HepG2 (cell line): ENCODE results near the gene AIP. TPM values are rescaled to one million over a fixed set of nuclear protein-coding genes. Genes with fewer than 3 reads are reported as not detected.

Source experiments
- ATRX ChIP-seq: sonication (generic); formaldehyde crosslinking; IDR thresholded peaks from 2 replicates; pipeline ENCODE4 v1.4.0; 2020; ENCODE audit warnings: missing genetic modification reagents, borderline replicate concordance
- BCLAF1 ChIP-seq: fragments of 450-650 bp; IDR thresholded peaks from 2 replicates; pipeline ENCODE4 v1.6.1; 2017; ENCODE audit warnings: mild to moderate bottlenecking
- BHLHE40 ChIP-seq: IDR thresholded peaks from 2 replicates; pipeline ENCODE4 v1.6.1; 2011; ENCODE audit warnings: low read length, improper control_type of control experiment
- BRCA1 ChIP-seq: sonication (generic); formaldehyde crosslinking; IDR thresholded peaks from 2 replicates; pipeline ENCODE4 v1.4.0; 2020; ENCODE audit warnings: missing genetic modification reagents
- CENPT ChIP-seq: sonication (generic); formaldehyde crosslinking; IDR thresholded peaks from 2 replicates; pipeline ENCODE4 v1.8.0; 2022; ENCODE audit warnings: low read depth, mild to moderate bottlenecking, moderate library complexity, missing genetic modification reagents
- FOXK1 ChIP-seq: sonication (generic); formaldehyde crosslinking; IDR thresholded peaks from 2 replicates; pipeline ENCODE4 v1.4.0; 2020; ENCODE audit warnings: low read depth, missing genetic modification reagents, borderline replicate concordance
- ISX ChIP-seq: sonication (generic); formaldehyde crosslinking; conservative IDR thresholded peaks from 2 replicates; pipeline ENCODE4 v1.5.0; 2020; ENCODE audit warnings: missing genetic modification reagents
- JUN ChIP-seq: sonication (generic); formaldehyde crosslinking; IDR thresholded peaks from 2 replicates; pipeline ENCODE4 v1.4.0; 2020; ENCODE audit warnings: mild to moderate bottlenecking, missing genetic modification reagents
- NKX3-1 ChIP-seq: sonication (generic); formaldehyde crosslinking; IDR thresholded peaks from 2 replicates; pipeline ENCODE4 v1.5.0; 2020; ENCODE audit warnings: missing genetic modification reagents
- RXRA ChIP-seq: sonication (generic); formaldehyde crosslinking; IDR thresholded peaks from 2 replicates; pipeline ENCODE4 v1.5.1; 2020; ENCODE audit warnings: missing genetic modification reagents
- SIX4 ChIP-seq: sonication (generic); formaldehyde crosslinking; IDR thresholded peaks from 2 replicates; pipeline ENCODE4 v1.4.0; 2020; ENCODE audit warnings: missing genetic modification reagents
- SNRNP70 ChIP-seq: fragments of 200-400 bp; formaldehyde crosslinking; IDR thresholded peaks from 2 replicates; pipeline ENCODE4 v1.6.1; 2017; ENCODE audit warnings: mild to moderate bottlenecking, low read depth, low read length, moderate library complexity
- TARDBP ChIP-seq: sonication (generic); formaldehyde crosslinking; IDR thresholded peaks from 2 replicates; pipeline ENCODE4 v1.8.0; 2022; ENCODE audit warnings: mild to moderate bottlenecking, missing genetic modification reagents
- ZBTB46 ChIP-seq: sonication (generic); formaldehyde crosslinking; IDR thresholded peaks from 2 replicates; pipeline ENCODE4 v1.4.0; 2020; ENCODE audit warnings: mild to moderate bottlenecking, missing genetic modification reagents, borderline replicate concordance
- ZNF101 ChIP-seq: sonication (generic); formaldehyde crosslinking; IDR thresholded peaks from 2 replicates; pipeline ENCODE4 v1.4.0; 2020; ENCODE audit warnings: mild to moderate bottlenecking, low read depth, missing genetic modification reagents, borderline replicate concordance
- ZNF230 ChIP-seq: sonication (generic); formaldehyde crosslinking; IDR thresholded peaks from 2 replicates; pipeline ENCODE4 v1.4.0; 2020; ENCODE audit warnings: mild to moderate bottlenecking, missing genetic modification reagents
- ZNF281 ChIP-seq: sonication (generic); formaldehyde crosslinking; IDR thresholded peaks from 2 replicates; pipeline ENCODE4 v1.4.0; 2020; ENCODE audit warnings: missing genetic modification reagents, borderline replicate concordance
- ZNF296 ChIP-seq: sonication (generic); formaldehyde crosslinking; conservative IDR thresholded peaks from 2 replicates; pipeline ENCODE4 v1.5.0; 2020; ENCODE audit warnings: mild to moderate bottlenecking, missing genetic modification reagents
- ZNF331 ChIP-seq: sonication (generic); formaldehyde crosslinking; IDR thresholded peaks from 2 replicates; pipeline ENCODE4 v1.4.0; 2020; ENCODE audit warnings: missing genetic modification reagents
- ZNF615 ChIP-seq: sonication (generic); formaldehyde crosslinking; IDR thresholded peaks from 2 replicates; pipeline ENCODE4 v1.5.0; 2020; ENCODE audit warnings: mild to moderate bottlenecking, missing genetic modification reagents, borderline replicate concordance
- ZNF883 ChIP-seq: sonication (generic); formaldehyde crosslinking; IDR thresholded peaks from 2 replicates; pipeline ENCODE4 v1.5.1; 2020; ENCODE audit warnings: mild to moderate bottlenecking, missing genetic modification reagents; ENCODE audit errors: not compliant biosample characterization
- ZSCAN9 ChIP-seq: IDR thresholded peaks from 2 replicates; pipeline ENCODE4 v1.6.1; 2016; ENCODE audit warnings: borderline replicate concordance
- polyA plus RNA-seq, 8 experiments: library from polyadenylated mRNA; depleted of rRNA in 3 of 8; stranded (reverse) in 7 of 8; unstranded in 1 of 8; fragments of >200 nt; fragmentation: Illumina TruSeq in 4 of 8; extraction: Trizol in 4 of 8; gene quantifications; 2 replicates each; pipeline versions ENCODE4 v1.2.1 to v1.2.3, GENCODE V29; 2011 to 2016; ENCODE audit warnings: low read depth in 4 of 8, missing spikeins in 1 of 8, mixed read lengths in 1 of 8; ENCODE audit not compliant: insufficient read depth in 1 of 8
- total RNA-seq, 5 experiments: library from RNA; depleted of rRNA; stranded (reverse); fragments of >200 nt; fragmentation: Illumina TruSeq; extraction: Trizol; gene quantifications; 2 replicates each; pipeline ENCODE4 v1.2.3, GENCODE V29; 2016; ENCODE audit warnings: low read depth in 1 of 5

AIP gene
- total and polyA plus RNA-seq, 2 of the 13 experiments (the other 11 are each of a cell fraction or from before 2014, with no cell fraction given): 51.8 to 110 TPM

GRCh38 chr11:67468759-67469507 lies 13.9 kb upstream of the AIP start, which contains the start of gene TMEM134 (continued):
- TF ChIP-seq ZBTB46 (CRISPR knock-in tag) (no peak), BHLHE40 (peak; percentile 68), ZNF883 (CRISPR knock-in tag) (no peak), ZNF230 (CRISPR knock-in tag) (no peak; the same call in 1 of the 2 replicates), ZNF615 (CRISPR knock-in tag) (no peak), TARDBP (CRISPR knock-in tag) (no peak), CENPT (CRISPR knock-in tag) (no peak), ZNF101 (CRISPR knock-in tag) (no peak), ATRX (CRISPR knock-in tag) (no peak), BRCA1 (CRISPR knock-in tag) (no peak), BCLAF1 (no peak), ISX (CRISPR knock-in tag) (no peak), ZNF296 (no peak), SIX4 (CRISPR knock-in tag) (no peak), RXRA (CRISPR knock-in tag) (no peak; the same call in 1 of the 2 replicates), SNRNP70 (no peak), ZNF331 (CRISPR knock-in tag) (peak; percentile 61), ZSCAN9 (CRISPR knock-in tag) (no peak), NKX3-1 (CRISPR knock-in tag) (peak; percentile 59; the same call in 1 of the 2 replicates), ZNF281 (no peak), FOXK1 (peak; percentile 44; the same call in 1 of the 2 replicates), JUN (CRISPR knock-in tag) (peak; percentile 53; the same call in 1 of the 2 replicates)
